PC-9 (cell line): ENCODE data around the gene WIPI1. TPM values are rescaled to one million over a fixed set of nuclear protein-coding genes. Genes with fewer than 3 reads are reported as not detected.

Experiments used
- BruUV-seq: library from RNA; stranded (reverse); fragments of 400-500 nt; replicated peaks from 2 replicates; lab custom pipeline; 2021; lab: Mats Ljungman, UMichigan
- CTCF ChIA-PET: fragments of 300-600 bp; sonication (Branson Sonifier 250); formaldehyde crosslinking; loops from one replicate; lab custom pipeline; 2022; ENCODE audit warnings: antibody characterized with exemption; lab: Charles Lee
- POLR2A ChIA-PET: fragments of 300-600 bp; sonication (Branson Sonifier 250); formaldehyde crosslinking; loops from one replicate; lab custom pipeline; 2022; ENCODE audit warnings: antibody characterized with exemption; ENCODE audit not compliant: unreplicated experiment; lab: Charles Lee
- DNase-seq, 2 experiments: peaks; one replicate each; pipeline versions ENCODE4 v3.0.0 to v3.0.0-alpha.2; 2015 to 2022; ENCODE audit warnings: mixed read lengths in 1 of 2
- H2AFZ ChIP-seq: fragments of 200-600 bp; sonication (generic); 2 replicates; pipeline ENCODE4 v1.8.1; 2017; ENCODE audit warnings: antibody characterized with exemption
- H3F3A ChIP-seq: fragments of 200-600 bp; sonication (generic); 2 replicates; pipeline ENCODE4 v1.8.1; 2017; ENCODE audit warnings: antibody characterized with exemption, mild to moderate bottlenecking, low read depth; ENCODE audit not compliant: insufficient read depth
- H3K27ac ChIP-seq: fragments of 200-600 bp; sonication (generic); 2 replicates; pipeline ENCODE4 v1.6.1; 2016; ENCODE audit warnings: mixed run types
- H3K27me3 ChIP-seq: fragments of 200-600 bp; sonication (generic); 2 replicates; pipeline ENCODE4 v1.6.1; 2016; ENCODE audit warnings: low read depth, mixed run types; ENCODE audit not compliant: insufficient read depth
- H3K36me3 ChIP-seq: fragments of 200-600 bp; sonication (generic); 2 replicates; pipeline ENCODE4 v1.6.1; 2016; ENCODE audit warnings: low read depth, mixed run types
- H3K4me1 ChIP-seq: fragments of 200-600 bp; sonication (generic); replicated peaks from 2 replicates; pipeline ENCODE4 v1.6.1; 2016; ENCODE audit warnings: mixed run types; ENCODE audit not compliant: insufficient read depth
- H3K4me2 ChIP-seq: fragments of 200-600 bp; sonication (generic); 2 replicates; pipeline ENCODE4 v1.6.1; 2017; ENCODE audit warnings: mixed run types
- H3K4me3 ChIP-seq: fragments of 200-600 bp; sonication (generic); 2 replicates; pipeline ENCODE4 v1.6.1; 2016; ENCODE audit warnings: mixed run types
- H3K79me2 ChIP-seq: fragments of 200-600 bp; sonication (generic); 2 replicates; pipeline ENCODE4 v1.6.1; 2017; ENCODE audit warnings: low read depth, mixed run types
- H3K9me2 ChIP-seq: fragments of 200-600 bp; sonication (generic); 2 replicates; pipeline ENCODE4 v1.8.1; 2017; ENCODE audit warnings: mild to moderate bottlenecking; ENCODE audit not compliant: insufficient read depth
- H3K9me3 ChIP-seq: fragments of 200-600 bp; sonication (generic); 2 replicates; pipeline ENCODE4 v1.8.1; 2016; ENCODE audit warnings: low read depth; ENCODE audit not compliant: insufficient read depth
- H4K20me1 ChIP-seq: fragments of 200-600 bp; sonication (generic); 2 replicates; pipeline ENCODE4 v1.8.1; 2017; ENCODE audit not compliant: insufficient read depth
- CTCF ChIP-seq: fragments of 200-600 bp; sonication (generic); conservative IDR thresholded peaks from 2 replicates; pipeline ENCODE4 v1.6.1; 2017; ENCODE audit warnings: mixed run types, antibody characterized with exemption, mild to moderate bottlenecking, moderate library complexity
- EZH2 ChIP-seq: fragments of 200-600 bp; sonication (generic); IDR thresholded peaks from 2 replicates; pipeline ENCODE4 v1.8.0; 2017; ENCODE audit warnings: antibody characterized with exemption, low read depth
- intact Hi-C: fragments of 100-400 bp; cut with micrococcal nuclease; formaldehyde crosslinking; loops from one replicate; pipeline ENCODE4 v1.10.0; 2022; ENCODE audit not compliant: unreplicated experiment
- total RNA-seq: library from RNA; stranded (reverse); gene quantifications from 2 replicates; pipeline ENCODE4 v1.2.3, GENCODE V29; 2021

Gene WIPI1
- total RNA-seq, 1 experiment from 2014 or later = 11.2 TPM

GRCh38 chr17:68399638-68400403, 57.5 kb downstream of the WIPI1 start:
- Histone ChIP-seq H3F3A (peaks cover 12% of the 10 kb centered on the region), H2AFZ (no peak overlapping the region), H3K27me3 (no peaks in the 10 kb centered on the region), H4K20me1 (no peaks in the 10 kb centered on the region), H3K4me1 (peaks cover 18% of the 10 kb centered on the region), H3K36me3 (no peaks in the 10 kb centered on the region), H3K79me2 (no peaks in the 10 kb centered on the region), H3K9me3 (no peaks in the 10 kb centered on the region), H3K27ac (no peak overlapping the region), H3K4me2 (peak overlapping the region; percentile 40), H3K9me2 (no peaks in the 10 kb centered on the region), H3K4me3 (no peak overlapping the region)
- ChIA-PET CTCF (interaction anchor here (0.5 to 1.8 kb wide), 9 partner anchors 14 to 602 kb away, joined by 3 to 17 read pairs (median 4); no protein-coding TSS in a partner anchor), POLR2A (interaction anchor here (0.7 kb wide), 1 partner anchor 25 kb away, joined by 4 read pairs; no protein-coding TSS in a partner anchor)
- no peak for DNase-seq
- BruUV-seq = no TSS peak
- intact Hi-C loops = loop anchor here (1.0 kb wide), 3 partner anchors 36 to 195 kb away; no protein-coding TSS in a partner anchor
- TF ChIP-seq CTCF (no peak), EZH2 (no peak)

- peak; percentile 68 to 73 for DNase-seq
- no peaks in the 10 kb centered on the region for H3K9me2 ChIP-seq
- H3K9me3 ChIP-seq = no peaks in the 10 kb centered on the region
- CTCF ChIA-PET = interaction anchor here (0.5 to 1.8 kb wide), 13 partner anchors 15 to 963 kb away, joined by 3 to 17 read pairs (median 4); no protein-coding TSS in a partner anchor
- BruUV-seq = no TSS peak
- H2AFZ ChIP-seq = no peak overlapping the region
- H3K27ac ChIP-seq = no peak overlapping the region
- POLR2A ChIA-PET = interaction anchor here (0.7 to 1.0 kb wide), 2 partner anchors 24 to 44 kb away, joined by 4 to 24 read pairs; no protein-coding TSS in a partner anchor
- no peaks in the 10 kb centered on the region for H3K79me2 ChIP-seq
- TF ChIP-seq EZH2 (no peak), CTCF (peak; percentile 91)
- H3K4me1 ChIP-seq = peaks cover 18% of the 10 kb centered on the region
- no peaks in the 10 kb centered on the region for H3K27me3 ChIP-seq
- H3K36me3 ChIP-seq = no peaks in the 10 kb centered on the region
- H3F3A ChIP-seq = peaks cover 12% of the 10 kb centered on the region
- H3K4me3 ChIP-seq = no peak overlapping the region
- intact Hi-C loops = loop anchor here (1.0 kb wide), 3 partner anchors 37 to 194 kb away; no protein-coding TSS in a partner anchor
- H4K20me1 ChIP-seq = no peaks in the 10 kb centered on the region
- peak overlapping the region; percentile 40 for H3K4me2 ChIP-seq
Observed at GRCh38 chr17:68398691-68399637, 58.3 kb downstream of the WIPI1 start.

GRCh38 chr17:68397108-68397536, 60.2 kb downstream of the WIPI1 start:
- TF ChIP-seq EZH2 (no peak), CTCF (no peak)
- Histone ChIP-seq H3K79me2 (no peaks in the 10 kb centered on the region), H3K4me3 (no peak overlapping the region), H3F3A (peaks cover 12% of the 10 kb centered on the region), H3K4me2 (no peak overlapping the region), H3K27me3 (no peaks in the 10 kb centered on the region), H3K9me3 (no peaks in the 10 kb centered on the region), H3K36me3 (no peaks in the 10 kb centered on the region), H3K4me1 (peaks cover 18% of the 10 kb centered on the region), H3K9me2 (no peaks in the 10 kb centered on the region), H3K27ac (no peak overlapping the region), H4K20me1 (no peaks in the 10 kb centered on the region), H2AFZ (no peak overlapping the region)
- CTCF ChIA-PET = no interaction called here
- no peak for DNase-seq
- intact Hi-C loops = no loop called here
- POLR2A ChIA-PET = no interaction called here
- BruUV-seq = no TSS peak
